DMS153 treated with DMSO at 0.1 percent for 48 hours (cell line): ENCODE measurements around the gene PTPRCAP.
A peak's percentile ranks its signal among the peaks of the same experiment; 100 is the strongest.
"Not testable (repeated sequence)": the region's sequence is repeated elsewhere in the genome, so short reads cannot be mapped to it uniquely, and the experiment has no call there.

Experiments
- DNase-seq: peaks from one replicate; lab custom pipeline; 2025; ENCODE audit not compliant: unreplicated experiment; lab: John Stamatoyannopoulos, UW

Gene PTPRCAP

GRCh38 chr11:67437082-67437808 is at the start of gene PTPRCAP:
TSS of gene PTPRCAP (minus strand) at chr11:67437682. CDS start at chr11:67437619, 63 bp downstream.
- no peak for DNase-seq

- no peak for DNase-seq
These were observed 49.2 kb upstream of the PTPRCAP start for GRCh38 chr11:67486481-67487195.

- not testable (repeated sequence) for DNase-seq
These were observed 48.4 kb upstream of the PTPRCAP start for GRCh38 chr11:67485873-67486361.

GRCh38 chr11:67484847-67485311 is 47.4 kb upstream of the PTPRCAP start:
- no peak for DNase-seq

GRCh38 chr11:67483831-67484665 is 46.6 kb upstream of the PTPRCAP start:
- no peak for DNase-seq

- DNase-seq = peak; percentile 98
These were observed 45.6 kb upstream of the PTPRCAP start, which contains the start of gene AIP for GRCh38 chr11:67482827-67483798. TSS of gene AIP (plus strand) at chr11:67483026. CDS start at chr11:67483159, 133 bp downstream.

- no peak for DNase-seq
These were observed 44.9 kb upstream of the PTPRCAP start for GRCh38 chr11:67482275-67482826.

GRCh38 chr11:67477344-67478050 is 40.0 kb upstream of the PTPRCAP start:
- not testable (repeated sequence) for DNase-seq

GRCh38 chr11:67476692-67477091 is 39.2 kb upstream of the PTPRCAP start:
- DNase-seq = not testable (repeated sequence)

GRCh38 chr11:67472882-67473281 is 35.4 kb upstream of the PTPRCAP start:
- DNase-seq = no peak

GRCh38 chr11:67470337-67471002 is 33.0 kb upstream of the PTPRCAP start:
- no peak for DNase-seq

GRCh38 chr11:67469508-67469811 is 32.0 kb upstream of the PTPRCAP start:
- DNase-seq = no peak

GRCh38 chr11:67468759-67469507 is 31.5 kb upstream of the PTPRCAP start, which contains the start of gene TMEM134:
TSS of gene TMEM134 (minus strand) at chr11:67469251. CDS start at chr11:67469192, 59 bp downstream.
- peak; percentile 64 for DNase-seq

- no peak for DNase-seq
These were observed 30.9 kb upstream of the PTPRCAP start for GRCh38 chr11:67468456-67468758.

GRCh38 chr11:67468056-67468455 is 30.6 kb upstream of the PTPRCAP start:
- DNase-seq = no peak

GRCh38 chr11:67466962-67467771 is 29.7 kb upstream of the PTPRCAP start:
- DNase-seq = no peak

GRCh38 chr11:67466367-67466766 is 28.9 kb upstream of the PTPRCAP start:
- DNase-seq = no peak
